ENCODE results near the gene DZIP3.
A peak's percentile ranks its signal among the peaks of the same experiment; 100 is the strongest.
"Not testable (repeated sequence)": the region's sequence is repeated elsewhere in the genome, so short reads cannot be mapped to it uniquely, and the experiment has no call there.

DZIP3 gene

GRCh38 chr3:108602249-108602934 lies 12.9 kb downstream of the DZIP3 start:
- peak; percentile 6 for DNase-seq (ENCODE audit: low read depth)

- no peak for DNase-seq (ENCODE audit: low read depth)
Measured at GRCh38 chr3:108602935-108603294, 13.4 kb downstream of the DZIP3 start.

GRCh38 chr3:108603691-108604090 lies 14.2 kb downstream of the DZIP3 start:
- no peak for DNase-seq (ENCODE audit: low read depth)

GRCh38 chr3:108605028-108605427 lies 15.5 kb downstream of the DZIP3 start:
- DNase-seq (ENCODE audit: low read depth) = no peak

GRCh38 chr3:108605491-108605890 lies 16.0 kb downstream of the DZIP3 start:
- no peak for DNase-seq (ENCODE audit: low read depth)

GRCh38 chr3:108608750-108609149 lies 19.2 kb downstream of the DZIP3 start:
- DNase-seq (ENCODE audit: low read depth) = no peak

- no peak for DNase-seq (ENCODE audit: low read depth)
Measured at GRCh38 chr3:108610651-108611050, 21.1 kb downstream of the DZIP3 start.

GRCh38 chr3:108616090-108616489 lies 26.6 kb downstream of the DZIP3 start:
- not testable (repeated sequence) for DNase-seq (ENCODE audit: low read depth)

GRCh38 chr3:108620250-108620649 lies 30.7 kb downstream of the DZIP3 start:
- DNase-seq (ENCODE audit: low read depth) = no peak

- DNase-seq (ENCODE audit: low read depth) = no peak
Measured at GRCh38 chr3:108623504-108623903, 34.0 kb downstream of the DZIP3 start.

- no peak for DNase-seq (ENCODE audit: low read depth)
Measured at GRCh38 chr3:108629974-108630373, 40.5 kb downstream of the DZIP3 start.

GRCh38 chr3:108642526-108642925 lies 53.0 kb downstream of the DZIP3 start:
- no peak for DNase-seq (ENCODE audit: low read depth)

GRCh38 chr3:108645364-108645763 lies 55.8 kb downstream of the DZIP3 start:
- no peak for DNase-seq (ENCODE audit: low read depth)

- not testable (repeated sequence) for DNase-seq (ENCODE audit: low read depth)
Measured at GRCh38 chr3:108655664-108656063, 66.1 kb downstream of the DZIP3 start.

- no peak for DNase-seq (ENCODE audit: low read depth)
Measured at GRCh38 chr3:108661699-108662098, 72.2 kb downstream of the DZIP3 start.

GRCh38 chr3:108662142-108662738 lies 72.7 kb downstream of the DZIP3 start:
- DNase-seq (ENCODE audit: low read depth) = peak; percentile 30

GRCh38 chr3:108664266-108664665 lies 74.7 kb downstream of the DZIP3 start:
- DNase-seq (ENCODE audit: low read depth) = no peak

GRCh38 chr3:108667312-108667711 lies 77.8 kb downstream of the DZIP3 start:
- DNase-seq (ENCODE audit: low read depth) = no peak

- DNase-seq (ENCODE audit: low read depth) = no peak
Measured at GRCh38 chr3:108669208-108669607, 79.7 kb downstream of the DZIP3 start.

GRCh38 chr3:108672701-108673100 lies 83.2 kb downstream of the DZIP3 start:
- no peak for DNase-seq (ENCODE audit: low read depth)

GRCh38 chr3:108673988-108674661 lies 84.6 kb downstream of the DZIP3 start:
- DNase-seq (ENCODE audit: low read depth) = no peak

GRCh38 chr3:108677811-108678210 lies 88.3 kb downstream of the DZIP3 start:
- no peak for DNase-seq (ENCODE audit: low read depth)

- DNase-seq (ENCODE audit: low read depth) = not testable (repeated sequence)
Measured at GRCh38 chr3:108692286-108692685, 102.8 kb downstream of the DZIP3 start.
